Lower leg skin (tissue), 3 donors: ENCODE measurements around the gene CCNI2.

Experiments used
- POLR2A ChIP-seq, 2 donors: fragments of 450-650 bp; IDR thresholded peaks; one replicate each; pipeline ENCODE4 v1.6.1; 2016 to 2017; ENCODE audit warnings: antibody characterized with exemption in 2 of 2, mild to moderate bottlenecking in 1 of 2, moderate library complexity in 1 of 2
- TF ChIP-seq, protein P1 (sequence below), 3 donors: fragments of 450-650 bp; IDR thresholded peaks; one replicate each; pipeline ENCODE4 v1.5.1; 2016; ENCODE audit warnings: antibody characterized with exemption in 3 of 3, mild to moderate bottlenecking in 3 of 3, moderate library complexity in 2 of 3

GRCh38 chr5:132788990-132789886 lies 42.0 kb downstream of the CCNI2 start:
- TF ChIP-seq, protein P1, sequence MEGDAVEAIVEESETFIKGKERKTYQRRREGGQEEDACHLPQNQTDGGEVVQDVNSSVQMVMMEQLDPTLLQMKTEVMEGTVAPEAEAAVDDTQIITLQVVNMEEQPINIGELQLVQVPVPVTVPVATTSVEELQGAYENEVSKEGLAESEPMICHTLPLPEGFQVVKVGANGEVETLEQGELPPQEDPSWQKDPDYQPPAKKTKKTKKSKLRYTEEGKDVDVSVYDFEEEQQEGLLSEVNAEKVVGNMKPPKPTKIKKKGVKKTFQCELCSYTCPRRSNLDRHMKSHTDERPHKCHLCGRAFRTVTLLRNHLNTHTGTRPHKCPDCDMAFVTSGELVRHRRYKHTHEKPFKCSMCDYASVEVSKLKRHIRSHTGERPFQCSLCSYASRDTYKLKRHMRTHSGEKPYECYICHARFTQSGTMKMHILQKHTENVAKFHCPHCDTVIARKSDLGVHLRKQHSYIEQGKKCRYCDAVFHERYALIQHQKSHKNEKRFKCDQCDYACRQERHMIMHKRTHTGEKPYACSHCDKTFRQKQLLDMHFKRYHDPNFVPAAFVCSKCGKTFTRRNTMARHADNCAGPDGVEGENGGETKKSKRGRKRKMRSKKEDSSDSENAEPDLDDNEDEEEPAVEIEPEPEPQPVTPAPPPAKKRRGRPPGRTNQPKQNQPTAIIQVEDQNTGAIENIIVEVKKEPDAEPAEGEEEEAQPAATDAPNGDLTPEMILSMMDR (IDR thresholded peaks at IDR 0.05) = no peak
- no peak for TF ChIP-seq POLR2A (IDR thresholded peaks at IDR 0.05)
